ENCODE data around the gene ITPRID2. TPM values are rescaled to one million over a fixed set of nuclear protein-coding genes. Genes with fewer than 3 reads are reported as not detected.

Gene ITPRID2
- total RNA-seq, 1 experiment from 2014 or later, result 1,605 TPM

- no peaks in the 10 kb centered on the region for H3K36me3 ChIP-seq (ENCODE audit: control insufficient read depth in 1 of 2, insufficient read depth in 2 of 2, low read length in 2 of 2)
- peak overlapping the region; percentile 29 for H2AFZ ChIP-seq (ENCODE audit: low read depth, low read length, poor library complexity, severe bottlenecking)
- H3K27me3 ChIP-seq (ENCODE audit: insufficient read depth, low read length), result no peaks in the 10 kb centered on the region
- H3K79me2 ChIP-seq (ENCODE audit: insufficient read depth, low read length), result no peaks in the 10 kb centered on the region
- BruUV-seq (replicated peaks), result no TSS peak
- no peaks in the 10 kb centered on the region for H3K9me3 ChIP-seq (ENCODE audit: control insufficient read depth in 1 of 2, insufficient read depth in 1 of 2, low read depth in 1 of 2, low read length in 2 of 2)
- no peak for TF ChIP-seq POLR2AphosphoS5 (IDR thresholded peaks at IDR 0.05; ENCODE audit: low read depth, low read length)
- no peaks in the 10 kb centered on the region for H3K9me2 ChIP-seq (ENCODE audit: insufficient read depth)
- H3K4me2 ChIP-seq (ENCODE audit: low read length), result no peak overlapping the region
- ATAC-seq (no peak), DNase-seq (ENCODE audit: low read depth, low spot score) (no peak)
- RAD21 ChIA-PET (ENCODE audit: low non-redundant PET in 1 of 2, low total read pairs in 2 of 2, uncharacterized antibody in 2 of 2, unreplicated experiment in 2 of 2), result no interaction called here
- no peaks in the 10 kb centered on the region for H4K20me1 ChIP-seq (ENCODE audit: insufficient read depth)
- peaks cover 0 to 11% of the 10 kb centered on the region in 2 experiments; a peak in 2 of 4 replicates for H3K4me1 ChIP-seq (ENCODE audit: control insufficient read depth in 1 of 2, insufficient read depth in 2 of 2, low read length in 2 of 2)
- no peak overlapping the region for H3K4me3 ChIP-seq (replicated peaks in 1 of 2; ENCODE audit: low read depth in 1 of 2, low read length in 2 of 2)
- CTCF ChIA-PET, result no interaction called here
- no peak overlapping the region for H3K9ac ChIP-seq (ENCODE audit: low read length)
- H3K27ac ChIP-seq (ENCODE audit: low read depth, low read length), result no peak overlapping the region
- POLR2A ChIA-PET, result interaction anchor here (0.7 to 1.0 kb wide), 2 partner anchors 12 to 14 kb away, joined by 3 read pairs; no protein-coding TSS in a partner anchor
- intact Hi-C loops (cut with micrococcal nuclease), result no loop called here
Observed at GRCh38 chr2:181862583-181863281, 28.8 kb upstream of the ITPRID2 start.

DNA sequence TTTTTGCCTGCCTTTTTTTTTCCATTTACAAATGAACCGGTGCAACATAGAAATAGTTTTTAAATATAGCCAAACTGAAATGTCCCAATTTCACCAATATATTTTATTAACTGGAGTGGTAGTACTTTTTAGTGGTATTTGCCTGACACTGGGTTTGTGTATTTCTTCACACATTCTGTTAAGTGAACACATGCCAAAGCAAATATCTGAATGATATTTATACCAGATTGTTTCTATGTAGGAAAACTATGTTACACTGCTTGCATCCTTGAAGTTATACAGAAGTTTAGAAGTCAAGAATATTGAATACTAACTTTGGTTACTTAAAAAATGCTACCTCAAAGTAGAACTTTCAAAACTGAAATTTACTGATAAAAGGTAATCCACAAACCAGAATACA is 19.4 kb upstream of the ITPRID2 start:
- Histone ChIP-seq H3K36me3 (ENCODE audit: control insufficient read depth in 1 of 2, insufficient read depth in 2 of 2, low read length in 2 of 2) (no peaks in the 10 kb centered on the region), H4K20me1 (ENCODE audit: insufficient read depth) (no peaks in the 10 kb centered on the region), H3K9ac (ENCODE audit: low read length) (no peak overlapping the region), H3K4me1 (ENCODE audit: control insufficient read depth in 1 of 2, insufficient read depth in 2 of 2, low read length in 2 of 2) (peaks cover 25 to 49% of the 10 kb centered on the region in 2 experiments), H3K4me3 (replicated peaks in 1 of 2; ENCODE audit: low read depth in 1 of 2, low read length in 2 of 2) (no peak overlapping the region), H3K9me2 (ENCODE audit: insufficient read depth) (no peaks in the 10 kb centered on the region), H3K27me3 (ENCODE audit: insufficient read depth, low read length) (no peaks in the 10 kb centered on the region), H2AFZ (ENCODE audit: low read depth, low read length, poor library complexity, severe bottlenecking) (peak overlapping the region; percentile 40), H3K27ac (ENCODE audit: low read depth, low read length) (no peak overlapping the region), H3K79me2 (ENCODE audit: insufficient read depth, low read length) (no peaks in the 10 kb centered on the region), H3K4me2 (ENCODE audit: low read length) (no peak overlapping the region), H3K9me3 (ENCODE audit: control insufficient read depth in 1 of 2, insufficient read depth in 1 of 2, low read depth in 1 of 2, low read length in 2 of 2) (no peaks in the 10 kb centered on the region)
- intact Hi-C loops (cut with micrococcal nuclease), result no loop called here
- no peak for ATAC-seq
- RAD21 ChIA-PET (ENCODE audit: low non-redundant PET in 1 of 2, low total read pairs in 2 of 2, uncharacterized antibody in 2 of 2, unreplicated experiment in 2 of 2), result no interaction called here
- BruUV-seq (replicated peaks), result no TSS peak
- CTCF ChIA-PET, result no interaction called here
- POLR2A ChIA-PET, result no interaction called here
- DNase-seq (ENCODE audit: low read depth, low spot score), result no peak
- no peak for TF ChIP-seq ZFX (IDR thresholded peaks at IDR 0.05)
- TF ChIP-seq, protein P1, sequence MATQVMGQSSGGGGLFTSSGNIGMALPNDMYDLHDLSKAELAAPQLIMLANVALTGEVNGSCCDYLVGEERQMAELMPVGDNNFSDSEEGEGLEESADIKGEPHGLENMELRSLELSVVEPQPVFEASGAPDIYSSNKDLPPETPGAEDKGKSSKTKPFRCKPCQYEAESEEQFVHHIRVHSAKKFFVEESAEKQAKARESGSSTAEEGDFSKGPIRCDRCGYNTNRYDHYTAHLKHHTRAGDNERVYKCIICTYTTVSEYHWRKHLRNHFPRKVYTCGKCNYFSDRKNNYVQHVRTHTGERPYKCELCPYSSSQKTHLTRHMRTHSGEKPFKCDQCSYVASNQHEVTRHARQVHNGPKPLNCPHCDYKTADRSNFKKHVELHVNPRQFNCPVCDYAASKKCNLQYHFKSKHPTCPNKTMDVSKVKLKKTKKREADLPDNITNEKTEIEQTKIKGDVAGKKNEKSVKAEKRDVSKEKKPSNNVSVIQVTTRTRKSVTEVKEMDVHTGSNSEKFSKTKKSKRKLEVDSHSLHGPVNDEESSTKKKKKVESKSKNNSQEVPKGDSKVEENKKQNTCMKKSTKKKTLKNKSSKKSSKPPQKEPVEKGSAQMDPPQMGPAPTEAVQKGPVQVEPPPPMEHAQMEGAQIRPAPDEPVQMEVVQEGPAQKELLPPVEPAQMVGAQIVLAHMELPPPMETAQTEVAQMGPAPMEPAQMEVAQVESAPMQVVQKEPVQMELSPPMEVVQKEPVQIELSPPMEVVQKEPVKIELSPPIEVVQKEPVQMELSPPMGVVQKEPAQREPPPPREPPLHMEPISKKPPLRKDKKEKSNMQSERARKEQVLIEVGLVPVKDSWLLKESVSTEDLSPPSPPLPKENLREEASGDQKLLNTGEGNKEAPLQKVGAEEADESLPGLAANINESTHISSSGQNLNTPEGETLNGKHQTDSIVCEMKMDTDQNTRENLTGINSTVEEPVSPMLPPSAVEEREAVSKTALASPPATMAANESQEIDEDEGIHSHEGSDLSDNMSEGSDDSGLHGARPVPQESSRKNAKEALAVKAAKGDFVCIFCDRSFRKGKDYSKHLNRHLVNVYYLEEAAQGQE (IDR thresholded peaks at IDR 0.05; ENCODE audit: low read depth), result no peak
- TF ChIP-seq SIN3A (IDR thresholded peaks at IDR 0.05; ENCODE audit: low read depth), result no peak
- no peak for TF ChIP-seq SP1 (IDR thresholded peaks at IDR 0.05; ENCODE audit: low read depth)
- TF ChIP-seq ELF1 (IDR thresholded peaks at IDR 0.05; ENCODE audit: borderline replicate concordance, low read depth), result no peak
- no peak for TF ChIP-seq POLR2A (IDR thresholded peaks at IDR 0.05; ENCODE audit: borderline replicate concordance, extremely low read depth, insufficient read depth, insufficient read length)
- no peak for TF ChIP-seq CBX3 (IDR thresholded peaks at IDR 0.05; ENCODE audit: low read depth)
- TF ChIP-seq ZNF274 (IDR thresholded peaks at IDR 0.05; ENCODE audit: low read depth, low read length), result no peak
- TF ChIP-seq ZBTB33 (IDR thresholded peaks at IDR 0.05; ENCODE audit: extremely low read depth, insufficient replicate concordance, low read length), result no peak
- no peak for TF ChIP-seq EZH2 (IDR thresholded peaks at IDR 0.05)
- no peak for TF ChIP-seq SRF (IDR thresholded peaks at IDR 0.05; ENCODE audit: low read depth)
- TF ChIP-seq CEBPB (IDR thresholded peaks at IDR 0.05; ENCODE audit: low read depth), result no peak
- no peak for TF ChIP-seq EZH2phosphoT487 (IDR thresholded peaks at IDR 0.05; ENCODE audit: borderline replicate concordance)
- TF ChIP-seq, protein P2, sequence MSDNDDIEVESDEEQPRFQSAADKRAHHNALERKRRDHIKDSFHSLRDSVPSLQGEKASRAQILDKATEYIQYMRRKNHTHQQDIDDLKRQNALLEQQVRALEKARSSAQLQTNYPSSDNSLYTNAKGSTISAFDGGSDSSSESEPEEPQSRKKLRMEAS (IDR thresholded peaks at IDR 0.05), result no peak
- no peak for TF ChIP-seq YY1 (IDR thresholded peaks at IDR 0.05; ENCODE audit: extremely low read depth, insufficient replicate concordance, low read depth, low read length)
